GM13976 (cell line): ENCODE measurements around the gene KCNIP3.

Source experiments
- DNase-seq: peaks from one replicate; pipeline ENCODE4 v3.0.0; 2012; ENCODE audit warnings: low spot score
- CTCF ChIP-seq: IDR thresholded peaks from 2 replicates; pipeline ENCODE4 v1.5.1; 2012; ENCODE audit warnings: borderline replicate concordance, mild to moderate bottlenecking; ENCODE audit not compliant: insufficient read depth; ENCODE audit errors: extremely low read depth, missing control alignments, control extremely low read depth
- in situ Hi-C: fragments of 300-500 bp; cut with MboI; formaldehyde crosslinking; loops from one replicate; pipeline ENCODE4 v1.12.0; 2022; ENCODE audit warnings: low sequenced_read_pairs, mixed read lengths, inconsistent platforms; ENCODE audit not compliant: unreplicated experiment

KCNIP3 gene

GRCh38 chr2:95337829-95338228 is 40.7 kb downstream of the KCNIP3 start:
- in situ Hi-C loops: no loop called here
- DNase-seq: no peak
- TF ChIP-seq CTCF: no peak

DNA sequence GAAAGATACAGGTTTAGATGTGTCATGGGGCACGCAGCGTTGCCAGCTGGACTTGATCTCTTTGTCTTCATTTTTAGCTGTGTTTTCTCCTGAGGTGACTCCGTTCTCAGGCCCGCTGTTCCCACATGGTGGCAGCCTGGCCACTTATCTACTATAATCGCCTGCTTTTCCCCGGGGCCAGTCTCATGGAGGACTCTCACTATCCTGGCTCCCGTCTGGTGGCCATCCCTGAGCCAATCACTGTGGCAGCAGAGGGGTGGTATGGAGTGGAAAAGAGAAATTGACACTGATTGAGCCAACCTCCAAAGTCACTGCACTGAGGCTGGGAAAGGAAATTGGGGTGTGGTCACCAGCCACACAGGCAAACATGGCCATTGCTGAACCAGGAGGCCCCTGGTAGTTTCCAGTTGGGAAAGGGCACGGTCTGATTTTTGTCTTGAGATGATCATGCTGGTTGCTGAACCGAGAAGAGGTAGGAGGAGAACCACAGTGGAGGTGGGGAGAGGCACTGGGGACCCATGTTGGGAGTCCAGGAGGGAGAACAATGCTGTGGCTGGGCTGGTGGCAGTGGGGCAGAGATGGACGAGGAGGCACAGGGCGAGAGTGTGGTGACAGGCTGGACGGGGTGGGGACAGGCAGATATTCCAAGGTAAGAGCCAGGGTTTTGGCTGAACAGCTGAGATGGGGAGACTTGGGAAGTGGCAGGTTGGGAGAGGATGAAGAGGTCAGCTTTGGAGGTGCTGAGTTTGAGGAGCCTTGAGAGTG is 45.6 kb downstream of the KCNIP3 start:
- no peak for TF ChIP-seq CTCF

GRCh38 chr2:95343429-95344214 is 46.5 kb downstream of the KCNIP3 start:
- in situ Hi-C loops: no loop called here
- TF ChIP-seq CTCF: no peak
- no peak for DNase-seq

More for the DNA sequence above, 45.6 kb downstream of the KCNIP3 start:
- DNase-seq: no peak
- in situ Hi-C loops: no loop called here

GRCh38 chr2:95344215-95344583 is 47.1 kb downstream of the KCNIP3 start:
- in situ Hi-C loops: no loop called here
- no peak for TF ChIP-seq CTCF

GRCh38 chr2:95344656-95345055 is 47.5 kb downstream of the KCNIP3 start:
- in situ Hi-C loops: no loop called here
- TF ChIP-seq CTCF: no peak
- DNase-seq: no peak

More at GRCh38 chr2:95344215-95344583, 47.1 kb downstream of the KCNIP3 start:
- no peak for DNase-seq

- DNase-seq: no peak
- TF ChIP-seq CTCF: no peak
- in situ Hi-C loops: no loop called here
Observed at GRCh38 chr2:95345081-95345562, 48.0 kb downstream of the KCNIP3 start.
